GM19043 (cell line): ENCODE data around the gene CPXM1.

ENCODE experiments used
- ATAC-seq: cut with Tn5 transposase; IDR thresholded peaks from one replicate; pipeline ENCODE4 v1.9.1; 2021; ENCODE audit warnings: low read depth; ENCODE audit not compliant: unreplicated experiment

CPXM1 gene

DNA sequence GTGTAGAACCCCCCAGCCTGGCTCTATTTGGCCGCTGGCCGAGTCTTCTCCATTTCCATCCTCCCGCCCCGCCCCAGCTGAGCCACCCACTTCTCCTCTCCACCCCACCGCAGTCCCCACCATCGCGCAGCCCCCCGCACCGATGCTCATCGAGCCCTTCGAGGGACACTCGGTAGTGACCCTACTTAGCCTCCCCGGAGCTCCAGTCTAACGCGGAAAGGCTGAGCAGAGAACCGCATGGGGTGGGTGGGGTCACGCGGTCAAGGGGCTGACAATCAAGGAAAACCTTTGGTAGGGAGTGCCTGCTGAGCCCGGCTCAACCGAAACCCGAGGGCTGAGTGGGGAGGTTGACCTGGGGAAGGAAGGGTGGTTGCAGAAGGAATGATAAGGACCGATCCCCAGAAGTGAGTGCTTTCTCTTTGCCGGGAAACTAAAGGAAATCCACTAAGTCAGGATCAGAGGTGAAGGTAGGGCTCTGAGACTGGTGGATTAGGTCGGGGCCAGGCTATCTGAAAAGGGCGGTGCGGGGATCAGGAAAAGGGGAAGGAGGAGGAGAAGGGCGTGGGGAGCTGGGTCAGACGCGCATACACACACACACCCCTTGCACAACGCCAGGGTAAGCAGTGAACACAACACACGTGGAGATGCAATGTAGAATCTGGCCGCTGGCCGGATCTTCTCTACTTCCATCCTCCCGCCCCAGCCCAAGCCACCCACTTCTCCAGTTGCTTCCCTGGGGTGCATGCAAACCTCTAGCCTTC lies 49.8 kb downstream of the CPXM1 start:
- no peak for ATAC-seq

DNA sequence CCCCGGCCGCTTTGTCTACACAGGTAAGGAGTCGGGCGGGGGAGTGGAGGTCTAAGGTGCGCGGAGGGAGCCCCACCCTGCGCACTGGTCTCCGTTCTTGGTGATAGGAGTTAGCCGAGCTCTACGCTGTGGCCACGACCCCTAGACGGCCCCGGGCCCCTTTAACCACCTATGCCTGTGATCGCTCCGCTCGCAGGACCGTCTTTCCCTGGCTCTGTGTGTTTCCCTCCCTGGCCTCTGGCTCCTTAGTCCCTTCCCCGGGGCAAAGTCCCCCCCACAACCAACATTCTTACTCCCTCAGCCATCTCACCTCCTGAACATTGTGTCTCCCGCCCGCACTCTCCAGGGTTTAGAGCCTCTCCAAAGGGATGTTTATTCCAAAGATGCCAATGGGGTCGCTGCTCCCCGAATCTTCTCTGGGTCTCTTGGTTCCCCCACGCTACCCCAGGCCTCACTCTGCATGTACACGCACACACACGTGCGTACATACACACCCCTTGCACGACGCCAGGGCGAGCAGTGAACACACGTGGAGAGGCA lies 50.4 kb downstream of the CPXM1 start:
- ATAC-seq: no peak

DNA sequence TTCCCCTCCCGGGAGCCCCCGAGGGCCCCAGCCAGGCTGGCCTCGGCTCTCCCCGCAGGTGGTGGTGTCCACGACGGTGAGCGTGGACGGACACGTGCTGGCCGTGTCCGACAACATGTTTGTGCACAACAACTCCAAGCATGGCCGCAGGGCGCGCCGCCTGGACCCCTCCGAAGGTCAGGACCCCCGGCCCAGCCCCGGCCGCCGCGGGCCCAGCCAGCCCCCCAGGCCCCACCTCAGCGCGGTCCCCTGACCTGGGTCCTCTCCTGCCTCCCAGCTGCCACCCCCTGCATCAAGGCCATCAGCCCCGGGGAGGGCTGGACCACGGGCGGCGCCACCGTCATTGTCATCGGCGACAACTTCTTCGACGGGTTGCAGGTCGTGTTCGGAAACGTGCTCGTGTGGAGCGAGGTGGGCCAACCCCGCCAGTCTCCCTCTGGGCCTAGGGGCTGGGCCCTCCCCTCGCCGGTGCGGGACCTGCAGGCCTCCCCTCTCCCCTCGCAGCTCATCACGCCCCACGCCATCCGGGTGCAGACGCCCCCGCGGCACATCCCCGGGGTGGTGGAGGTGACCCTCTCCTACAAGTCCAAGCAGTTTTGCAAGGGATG lies 51.0 kb downstream of the CPXM1 start:
- no peak for ATAC-seq

DNA sequence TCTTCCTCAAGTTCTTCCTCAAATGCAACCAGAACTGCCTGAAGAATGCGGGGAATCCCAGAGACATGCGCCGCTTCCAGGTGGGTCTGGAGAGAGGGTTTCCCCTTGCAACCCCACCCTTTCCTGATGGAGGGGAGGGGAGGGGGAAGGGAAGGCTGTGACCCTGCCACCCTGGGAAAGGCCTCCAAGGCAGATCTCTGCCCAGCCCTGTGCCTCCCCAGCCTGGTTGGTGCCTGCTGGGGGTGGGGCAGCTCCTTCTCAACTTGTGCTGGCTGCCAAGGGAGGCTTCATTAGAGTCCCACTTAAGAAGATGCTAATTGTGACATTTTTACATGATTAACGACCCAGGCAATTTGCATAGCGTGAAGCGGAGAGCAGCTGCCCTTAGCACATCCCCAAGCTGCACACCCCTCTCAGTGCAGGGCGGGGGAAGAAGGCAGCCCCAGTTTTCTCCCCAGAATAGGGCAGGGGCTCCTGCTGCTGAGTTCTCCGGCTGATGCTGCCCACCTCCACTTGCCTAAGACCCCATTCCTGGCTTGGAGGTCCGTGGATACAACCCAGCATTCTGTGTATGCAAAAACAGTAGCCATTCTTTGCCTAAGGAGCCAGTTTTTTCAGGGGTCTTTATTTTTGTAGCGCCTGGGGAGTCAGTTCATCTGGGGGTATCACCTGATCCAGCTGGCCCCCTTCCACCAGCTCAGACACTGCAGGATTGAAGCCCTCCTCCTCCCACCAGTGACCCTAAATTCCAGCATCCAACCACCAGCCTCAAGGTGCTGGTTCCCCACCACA lies 51.7 kb downstream of the CPXM1 start:
- ATAC-seq: no peak

DNA sequence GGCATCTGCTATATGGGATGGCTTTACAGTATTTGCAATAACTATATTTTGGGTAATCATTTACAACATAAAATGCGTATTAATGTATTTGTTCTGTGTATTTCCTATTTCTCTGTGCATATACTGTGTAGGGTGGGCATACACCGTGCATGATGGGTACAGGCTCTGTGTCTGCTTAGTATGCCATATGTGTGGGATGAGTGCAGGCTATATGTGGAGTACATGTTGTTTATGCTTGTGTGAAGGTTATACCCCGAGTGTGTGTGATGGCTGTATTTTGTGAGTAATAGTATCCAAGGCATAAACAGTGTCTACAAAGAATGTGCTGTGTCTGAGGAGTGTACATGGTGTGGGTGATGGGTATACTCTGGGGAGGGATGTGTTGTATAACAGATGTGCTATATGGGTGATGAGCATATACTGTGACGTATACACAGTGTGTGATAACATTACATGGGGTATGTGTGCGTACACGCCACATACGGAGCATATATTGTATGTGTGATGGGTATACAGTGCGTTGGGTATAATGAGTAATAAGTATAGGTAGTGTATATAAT lies 52.7 kb downstream of the CPXM1 start:
- no peak for ATAC-seq

DNA sequence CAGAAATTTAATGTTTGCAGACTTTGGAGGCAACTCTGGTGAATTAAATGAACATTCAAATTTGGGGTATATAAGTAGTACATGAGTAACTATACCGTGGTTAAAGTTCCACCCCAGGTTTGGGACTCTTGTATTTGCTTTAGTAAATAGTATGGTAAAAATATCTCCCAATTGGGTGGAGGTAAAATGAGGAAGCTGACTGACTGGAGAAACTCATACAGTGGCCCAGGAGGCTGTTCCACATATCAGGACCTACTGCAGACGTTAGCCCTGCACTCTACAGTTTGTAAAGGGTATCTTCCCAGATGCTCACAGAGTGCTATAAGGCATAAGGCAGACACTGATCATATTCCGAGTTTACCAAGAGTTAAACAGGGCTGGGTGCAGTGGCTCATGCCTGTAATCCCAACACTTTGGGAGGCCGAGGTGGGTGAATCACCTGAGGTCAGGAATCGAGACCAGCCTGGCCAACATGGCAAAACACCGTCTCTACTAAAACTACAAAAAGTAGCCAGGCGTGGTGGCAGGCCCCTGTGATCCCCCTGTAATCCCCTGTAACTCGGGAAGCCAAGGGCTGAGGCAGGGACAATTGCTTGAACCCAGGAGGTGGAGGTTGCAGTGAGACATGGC lies 53.7 kb downstream of the CPXM1 start:
- ATAC-seq: no peak

DNA sequence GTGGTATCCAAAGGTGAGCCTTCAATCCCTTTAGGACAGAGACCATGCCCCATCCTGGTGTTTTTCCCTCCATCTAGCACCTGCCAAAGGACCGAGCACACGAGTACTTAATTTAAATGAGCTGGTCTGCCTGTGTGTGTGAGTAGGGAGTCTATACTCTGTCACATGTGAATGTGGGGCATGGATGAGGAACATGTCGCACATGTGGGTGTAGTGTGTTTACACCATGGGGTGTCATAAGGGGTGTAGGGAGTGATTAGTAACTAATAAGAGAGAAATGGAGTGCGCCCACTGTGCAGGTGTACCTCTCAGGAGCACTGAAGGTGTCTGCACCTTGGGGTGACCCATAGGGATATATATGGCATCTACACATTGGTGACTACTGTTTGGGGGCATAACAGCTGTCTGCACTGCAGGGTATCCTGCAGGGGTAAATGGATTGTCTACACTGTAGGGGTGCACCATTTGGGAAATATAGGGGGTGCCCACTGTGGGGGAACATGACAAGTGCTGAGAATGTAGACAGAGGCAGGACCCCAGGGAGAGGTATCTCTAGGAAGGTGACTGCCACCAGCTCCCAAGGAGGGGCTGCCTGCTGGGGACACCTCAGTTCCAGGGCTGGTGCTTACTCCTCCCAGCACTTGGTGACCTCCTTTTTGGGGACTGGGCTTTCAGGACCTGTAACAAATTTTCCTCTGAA lies 54.3 kb downstream of the CPXM1 start:
- ATAC-seq: no peak

DNA sequence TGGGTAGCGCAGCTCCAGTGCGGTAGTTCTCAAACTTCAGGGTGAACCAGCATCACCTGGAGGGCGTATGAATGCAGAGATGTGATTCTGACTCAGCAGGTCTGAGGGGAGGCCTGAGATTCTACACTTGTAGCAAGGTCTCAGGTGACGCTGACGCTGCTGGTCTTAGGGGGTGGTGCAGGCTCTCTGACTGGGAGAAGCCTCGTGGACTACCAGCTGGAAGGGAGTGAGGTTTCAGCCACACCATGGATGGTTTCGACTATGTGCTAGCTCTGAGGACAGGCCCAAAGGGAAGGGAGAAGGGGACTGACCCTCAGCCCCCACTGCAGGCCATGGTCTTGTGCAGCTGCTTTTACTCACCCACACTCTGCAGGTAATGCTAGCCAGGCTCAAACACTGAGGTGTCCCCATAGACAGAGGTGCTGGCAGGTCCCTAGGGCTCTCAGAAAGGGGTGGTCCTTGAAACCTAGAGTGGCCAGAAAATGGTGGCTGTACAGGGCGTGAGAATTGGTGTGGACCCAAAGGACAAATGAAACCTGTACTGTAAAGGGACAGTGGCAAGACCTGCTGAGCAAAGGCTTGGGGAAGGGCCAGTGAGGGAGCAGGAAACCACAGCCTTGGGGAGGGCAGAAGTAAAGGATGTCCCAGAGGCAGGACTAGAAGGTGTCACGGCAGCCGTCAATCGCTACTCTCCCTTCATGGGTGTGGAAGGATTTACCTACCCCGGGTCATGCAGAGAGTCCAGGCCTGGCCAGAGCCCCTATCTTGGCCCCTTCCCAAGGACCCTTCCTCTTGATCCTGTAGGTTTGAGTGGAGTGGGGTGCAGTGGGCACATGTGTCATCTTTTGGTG lies 55.1 kb downstream of the CPXM1 start:
- no peak for ATAC-seq
